Occipital lobe (tissue), 2 donors: Measurements from ENCODE around the gene HMG20A. TPM values are rescaled to one million over a fixed set of nuclear protein-coding genes. Genes with fewer than 3 reads are reported as not detected.

Experiments used
- DNase-seq: peaks from one replicate; lab custom pipeline; 2025; lab: John Stamatoyannopoulos, UW
- total RNA-seq: library from RNA; depleted of rRNA; stranded (reverse); fragments of >200 nt; gene quantifications from one replicate; pipeline ENCODE4 v1.2.3, GENCODE V29; 2014

HMG20A gene
- total RNA-seq, 1 donor from 2014 or later: 41.6 TPM

- no peak for DNase-seq
These were observed 54.3 kb downstream of the HMG20A start for GRCh38 chr15:77475001-77475400.

GRCh38 chr15:77475898-77476297, 55.2 kb downstream of the HMG20A start:
- DNase-seq: no peak

- no peak for DNase-seq
These were observed 56.3 kb downstream of the HMG20A start for GRCh38 chr15:77476995-77477394.

- DNase-seq: no peak
These were observed 57.4 kb downstream of the HMG20A start for GRCh38 chr15:77478051-77478450.

GRCh38 chr15:77479015-77479414, 58.3 kb downstream of the HMG20A start:
- no peak for DNase-seq

- DNase-seq: no peak
These were observed 60.4 kb downstream of the HMG20A start for GRCh38 chr15:77480859-77481633.

GRCh38 chr15:77481670-77482069, 61.0 kb downstream of the HMG20A start:
- no peak for DNase-seq

- no peak for DNase-seq
These were observed 61.9 kb downstream of the HMG20A start for GRCh38 chr15:77482570-77482969.

- DNase-seq: no peak
These were observed 62.9 kb downstream of the HMG20A start for GRCh38 chr15:77483425-77484140.

- no peak for DNase-seq
These were observed 64.3 kb downstream of the HMG20A start for GRCh38 chr15:77484994-77485393.

- no peak for DNase-seq
These were observed 66.1 kb downstream of the HMG20A start for GRCh38 chr15:77486542-77487468.

- no peak for DNase-seq
These were observed 66.8 kb downstream of the HMG20A start for GRCh38 chr15:77487469-77487842.

GRCh38 chr15:77487888-77488287, 67.2 kb downstream of the HMG20A start:
- DNase-seq: no peak

GRCh38 chr15:77489647-77490046, 69.0 kb downstream of the HMG20A start:
- no peak for DNase-seq

- no peak for DNase-seq
These were observed 72.7 kb downstream of the HMG20A start for GRCh38 chr15:77493324-77493907.

GRCh38 chr15:77494073-77494867, 73.6 kb downstream of the HMG20A start:
- no peak for DNase-seq

- no peak for DNase-seq
These were observed 74.3 kb downstream of the HMG20A start for GRCh38 chr15:77494964-77495363.

- DNase-seq: no peak
These were observed 75.3 kb downstream of the HMG20A start for GRCh38 chr15:77495838-77496596.

- DNase-seq: no peak
These were observed 76.0 kb downstream of the HMG20A start for GRCh38 chr15:77496715-77497109.
